Stomach (tissue), 9 donors: Measurements from ENCODE around the gene TUFM. TPM values are rescaled to one million over a fixed set of nuclear protein-coding genes. Genes with fewer than 3 reads are reported as not detected.
"Not testable (repeated sequence)": the region's sequence is repeated elsewhere in the genome, so short reads cannot be mapped to it uniquely, and the experiment has no call there.

Experiments
- DNase-seq, 2 donors: peaks; one replicate each; pipeline versions ENCODE4 v3.0.0 to v3.0.0-alpha.2; 2013 to 2019
- H3K27ac ChIP-seq, 5 donors: fragments of 200-600 bp in 4 of 5; sonication (generic) in 4 of 5; one replicate each; pipeline ENCODE4 v1.5.1; 2013 to 2019; ENCODE audit warnings: mild to moderate bottlenecking in 1 of 5, moderate library complexity in 1 of 5
- H3K27me3 ChIP-seq, 3 donors: fragments of 200-600 bp; sonication (generic); one replicate each; pipeline ENCODE4 v1.5.1; 2017 to 2019; ENCODE audit warnings: mixed run types in 1 of 3
- H3K36me3 ChIP-seq, 4 donors: fragments of 200-600 bp; sonication (generic); 1 replicate in 3 of 4; 2 replicates in 1 of 4; pipeline ENCODE4 v1.5.1; 2016 to 2019
- H3K4me1 ChIP-seq, 4 donors: fragments of 200-600 bp; sonication (generic); one replicate each; pipeline ENCODE4 v1.5.1; 2016 to 2019
- H3K4me3 ChIP-seq, 4 donors: fragments of 200-600 bp; sonication (generic) in 3 of 4; one replicate each; pipeline ENCODE4 v1.5.1; 2016 to 2019; ENCODE audit warnings: mild to moderate bottlenecking in 1 of 4
- H3K9me3 ChIP-seq, 4 donors: fragments of 200-600 bp; sonication (generic); one replicate each; pipeline ENCODE4 v1.5.1; 2016 to 2019
- CTCF ChIP-seq, 7 experiments: fragments of 450-650 bp in 4 of 7; fragments of 200-600 bp in 3 of 7; sonication (generic) in 3 of 7; IDR thresholded peaks; one replicate each; pipeline ENCODE4 v1.5.1; 2016 to 2019; ENCODE audit warnings: antibody characterized with exemption in 7 of 7, control low read depth in 2 of 7, mild to moderate bottlenecking in 1 of 7
- EP300 ChIP-seq: sonication (generic); formaldehyde crosslinking; IDR thresholded peaks from one replicate; pipeline ENCODE4 v1.6.1; 2017; ENCODE audit warnings: antibody characterized with exemption
- POLR2A ChIP-seq, 4 donors: fragments of 450-650 bp; IDR thresholded peaks; one replicate each; pipeline ENCODE4 v1.6.1; 2016; ENCODE audit warnings: antibody characterized with exemption in 4 of 4, control low read depth in 2 of 4, mild to moderate bottlenecking in 1 of 4, moderate library complexity in 1 of 4
- POLR2AphosphoS5 ChIP-seq, 3 donors: sonication (generic); formaldehyde crosslinking; IDR thresholded peaks; one replicate each; pipeline ENCODE4 v1.6.1; 2016; ENCODE audit warnings: antibody characterized with exemption in 3 of 3
- WGBS, 5 donors: extraction: QIAGEN DNeasy Blood & Tissue Kit in 3 of 5; methylation state at CpG; one replicate each; pipeline versions ENCODE4 v1.1.5 to v1.1.7; 2013 to 2018; 5-methylcytosine and 5-hydroxymethylcytosine counted together
- intact Hi-C: fragments of 100-400 bp; cut with DNase I; formaldehyde crosslinking; loops from one replicate; pipeline ENCODE4 v1.15.1; 2023; ENCODE audit warnings: low total_unique reads
- polyA plus RNA-seq, 3 donors: library from polyadenylated mRNA; stranded (reverse); fragments of 200-250 nt; gene quantifications; one replicate each; pipeline ENCODE4 v1.2.3, GENCODE V29; 2013
- small RNA-seq, 4 donors: library from RNA; depleted of rRNA; stranded (forward); fragments of <200 nt; gene quantifications; one replicate each; pipeline ENCODE3, GENCODE V24; 2016
- total RNA-seq, 5 donors: library from RNA; depleted of rRNA; stranded (reverse); fragments of >200 nt; gene quantifications; one replicate each; pipeline versions ENCODE4 v1.1.0 to v1.2.3, GENCODE V29; 2014 to 2016
- donor health status: healthy with polysubstance abuse.
- donor health status: Bipolar disorder and iron deficiency.
- donor health status: healthy.

TUFM gene
- total and polyA plus RNA-seq, 8 donors = 49.8 to 286 (median 98.8) TPM

GRCh38 chr16:28821874-28822519 is 24.2 kb downstream of the TUFM start:
- H3K27ac ChIP-seq = peak overlapping the region; percentile 96 to 100 (median 100)
- DNase-seq = no peak
- no peaks in the 10 kb centered on the region for H3K27me3 ChIP-seq
- intact Hi-C loops = no loop called here
- TF ChIP-seq POLR2A (IDR thresholded peaks at IDR 0.05) (no peak), POLR2AphosphoS5 (IDR thresholded peaks at IDR 0.05) (no peak), EP300 (no peak)
- H3K4me1 ChIP-seq = peaks cover 18 to 34% (median 28%) of the 10 kb centered on the region in 4 donors
- H3K4me3 ChIP-seq = peak overlapping the region; percentile 77 to 96 (median 91)
- no peaks in the 10 kb centered on the region for H3K9me3 ChIP-seq
- WGBS, 5 donors = 15 to 21% (median 20%) methylated on average over 13 of the region's 13 CpGs
- H3K36me3 ChIP-seq = peaks cover 6 to 23% (median 19%) of the 10 kb centered on the region in 4 donors

- WGBS, 5 donors = 90 to 96% (median 96%) methylated on average over 13 of the region's 13 CpGs
- H3K27ac ChIP-seq, H3K27me3 ChIP-seq, H3K4me3 ChIP-seq, H3K9me3 ChIP-seq, intact Hi-C loops, H3K36me3 ChIP-seq, DNase-seq: not testable (repeated sequence)
- peaks cover 15 to 22% (median 21%) of the 10 kb centered on the region in 4 donors for H3K4me1 ChIP-seq
These were observed 25.6 kb downstream of the TUFM start for GRCh38 chr16:28820546-28820945.

- no peaks in the 10 kb centered on the region for H3K27me3 ChIP-seq
- DNase-seq = no peak
- intact Hi-C loops = no loop called here
- TF ChIP-seq POLR2A (IDR thresholded peaks at IDR 0.05) (no peak), POLR2AphosphoS5 (IDR thresholded peaks at IDR 0.05) (no peak), EP300 (no peak), CTCF (IDR thresholded peaks at IDR 0.05) (no peak)
- no peaks in the 10 kb centered on the region for H3K9me3 ChIP-seq
- peaks cover 0 to 5% (median 0%) of the 10 kb centered on the region in 4 donors for H3K36me3 ChIP-seq
- H3K27ac ChIP-seq = no peak overlapping the region
- H3K4me3 ChIP-seq = no peak overlapping the region
- H3K4me1 ChIP-seq = peaks cover 10 to 17% (median 15%) of the 10 kb centered on the region in 4 donors
- 66 to 75% (median 74%) methylated on average over 5 of the region's 5 CpGs for WGBS, 5 donors
These were observed 26.1 kb downstream of the TUFM start for GRCh38 chr16:28820016-28820415.

GRCh38 chr16:28807445-28808120 is 38.6 kb downstream of the TUFM start:
- H3K36me3 ChIP-seq, H3K9me3 ChIP-seq, H3K27me3 ChIP-seq, H3K4me3 ChIP-seq, DNase-seq, H3K4me1 ChIP-seq, intact Hi-C loops, H3K27ac ChIP-seq: not testable (repeated sequence)
- no CpG with 5 or more reads among the region's 11 CpGs for WGBS, 5 donors

- intact Hi-C loops, H3K4me1 ChIP-seq, H3K36me3 ChIP-seq, H3K9me3 ChIP-seq, H3K27me3 ChIP-seq: not testable (repeated sequence)
- 38 to 70% (median 49%) methylated on average over 4 to 8 of the region's 13 CpGs for WGBS, 5 donors
- H3K27ac ChIP-seq = peak overlapping the region in 2 of 5 donors; percentile 17 to 32
- TF ChIP-seq CTCF (IDR thresholded peaks at IDR 0.05) (peak in 2 of 7 experiments; percentile 21 to 22), POLR2AphosphoS5 (IDR thresholded peaks at IDR 0.05) (peak in 1 of 3 donors; percentile 48)
- peak overlapping the region in 3 of 4 donors; percentile 7 to 32 (median 24) for H3K4me3 ChIP-seq
- DNase-seq = peak in 1 of 2 donors; percentile 57
These were observed 43.7 kb downstream of the TUFM start for GRCh38 chr16:28802235-28803019.

Small RNAs within 50 kb of the gene (small RNA-seq; reads per million reads assigned to genes)
- gene RF00416 = 0 reads per million in 4 donors

Other genes with a start within 250 kb of the TUFM start
- under 1 TPM in 3 of 5 donors, not detected in 2; 0.18 to 0.87 (median 0.43) TPM for gene SULT1A2, start 249.3 kb downstream of the TUFM start, total RNA-seq
- 1 to 10 TPM; 1.1 to 2.4 (median 1.5) TPM for gene SULT1A2, start 249.3 kb downstream of the TUFM start, polyA plus RNA-seq
- 10 to 100 TPM in 4 of 5 donors, 1 to 10 TPM in 1; 6.2 to 99.8 (median 66.9) TPM for gene SULT1A1, start 236.3 kb downstream of the TUFM start, total RNA-seq
- gene SULT1A1, start 236.3 kb downstream of the TUFM start, polyA plus RNA-seq = 10 to 100 TPM; 27.7 to 74.8 (median 34.4) TPM
- 1 to 10 TPM in 1 of 5 donors, not detected in 4; 1.0 TPM for gene NPIPB8, start 208.3 kb downstream of the TUFM start, total RNA-seq
- gene NPIPB8, start 208.3 kb downstream of the TUFM start, polyA plus RNA-seq = under 1 TPM in 1 of 3 donors, not detected in 2; 0.08 TPM
- gene EIF3C, start 134.9 kb downstream of the TUFM start, total RNA-seq = 100 to 1,000 TPM; 147 to 878 (median 271) TPM
- 1,000 to 10,000 TPM in 1 of 3 donors, 100 to 1,000 TPM in 2; 590 to 1,037 (median 927) TPM for gene EIF3C, start 134.9 kb downstream of the TUFM start, polyA plus RNA-seq
- 10 to 100 TPM in 2 of 5 donors, 1 to 10 TPM in 2, not detected in 1; 7.1 to 24.3 (median 10.1) TPM for gene NPIPB9, start 94.6 kb downstream of the TUFM start, total RNA-seq
- gene NPIPB9, start 94.6 kb downstream of the TUFM start, polyA plus RNA-seq = under 1 TPM in 1 of 3 donors, not detected in 2; 0.40 TPM
- gene ATXN2L, start 23.3 kb downstream of the TUFM start, total RNA-seq = 100 to 1,000 TPM in 2 of 5 donors, 10 to 100 TPM in 3; 51.0 to 644 (median 88.8) TPM
- 10 to 100 TPM; 24.4 to 60.1 (median 57.3) TPM for gene ATXN2L, start 23.3 kb downstream of the TUFM start, polyA plus RNA-seq
- 100 to 1,000 TPM in 1 of 5 donors, 10 to 100 TPM in 2, 1 to 10 TPM in 2; 6.4 to 115 (median 27.1) TPM for gene SH2B1, start 17.5 kb upstream of the TUFM start, total RNA-seq
- gene SH2B1, start 17.5 kb upstream of the TUFM start, polyA plus RNA-seq = 10 to 100 TPM; 21.5 to 35.6 (median 32.2) TPM
- 10 to 100 TPM in 1 of 5 donors, 1 to 10 TPM in 1, under 1 TPM in 1, not detected in 2; 0.43 to 21.7 (median 3.6) TPM for gene ATP2A1, start 32.1 kb upstream of the TUFM start, total RNA-seq
- 1 to 10 TPM in 1 of 3 donors, under 1 TPM in 2; 0.12 to 1.4 (median 0.85) TPM for gene ATP2A1, start 32.1 kb upstream of the TUFM start, polyA plus RNA-seq
- gene RABEP2, start 78.9 kb upstream of the TUFM start, total RNA-seq = 100 to 1,000 TPM in 2 of 5 donors, 10 to 100 TPM in 3; 25.7 to 350 (median 84.0) TPM
- gene RABEP2, start 78.9 kb upstream of the TUFM start, polyA plus RNA-seq = 10 to 100 TPM; 20.3 to 34.6 (median 32.7) TPM
- under 1 TPM in 2 of 5 donors, not detected in 3; 0.29 to 0.92 TPM for gene CD19, start 85.6 kb upstream of the TUFM start, total RNA-seq
- gene CD19, start 85.6 kb upstream of the TUFM start, polyA plus RNA-seq = 1 to 10 TPM in 1 of 3 donors, under 1 TPM in 2; 0.31 to 3.8 (median 0.56) TPM
- 100 to 1,000 TPM in 2 of 5 donors, 10 to 100 TPM in 3; 22.8 to 265 (median 68.0) TPM for gene NFATC2IP, start 104.6 kb upstream of the TUFM start, total RNA-seq
- gene NFATC2IP, start 104.6 kb upstream of the TUFM start, polyA plus RNA-seq = 10 to 100 TPM; 10.4 to 18.0 (median 13.1) TPM
- gene SPNS1, start 128.4 kb upstream of the TUFM start, total RNA-seq = 10 to 100 TPM in 4 of 5 donors, 1 to 10 TPM in 1; 6.1 to 24.2 (median 15.6) TPM
- gene SPNS1, start 128.4 kb upstream of the TUFM start, polyA plus RNA-seq = 10 to 100 TPM; 26.7 to 48.3 (median 31.6) TPM
- gene LAT, start 138.7 kb upstream of the TUFM start, total RNA-seq = 10 to 100 TPM in 1 of 5 donors, 1 to 10 TPM in 3, not detected in 1; 1.3 to 26.8 (median 4.8) TPM
- gene LAT, start 138.7 kb upstream of the TUFM start, polyA plus RNA-seq = 10 to 100 TPM in 1 of 3 donors, 1 to 10 TPM in 2; 7.3 to 15.5 (median 8.4) TPM